Fibroblast of skin of abdomen (primary cell): ENCODE data around the gene DLG1.
A peak's percentile ranks its signal among the peaks of the same experiment; 100 is the strongest.
"Not testable (repeated sequence)": the region's sequence is repeated elsewhere in the genome, so short reads cannot be mapped to it uniquely, and the experiment has no call there.

ENCODE experiments used
- DNase-seq: peaks from one replicate; pipeline ENCODE4 v3.0.0-alpha.2; 2013

The DLG1 gene

DNA sequence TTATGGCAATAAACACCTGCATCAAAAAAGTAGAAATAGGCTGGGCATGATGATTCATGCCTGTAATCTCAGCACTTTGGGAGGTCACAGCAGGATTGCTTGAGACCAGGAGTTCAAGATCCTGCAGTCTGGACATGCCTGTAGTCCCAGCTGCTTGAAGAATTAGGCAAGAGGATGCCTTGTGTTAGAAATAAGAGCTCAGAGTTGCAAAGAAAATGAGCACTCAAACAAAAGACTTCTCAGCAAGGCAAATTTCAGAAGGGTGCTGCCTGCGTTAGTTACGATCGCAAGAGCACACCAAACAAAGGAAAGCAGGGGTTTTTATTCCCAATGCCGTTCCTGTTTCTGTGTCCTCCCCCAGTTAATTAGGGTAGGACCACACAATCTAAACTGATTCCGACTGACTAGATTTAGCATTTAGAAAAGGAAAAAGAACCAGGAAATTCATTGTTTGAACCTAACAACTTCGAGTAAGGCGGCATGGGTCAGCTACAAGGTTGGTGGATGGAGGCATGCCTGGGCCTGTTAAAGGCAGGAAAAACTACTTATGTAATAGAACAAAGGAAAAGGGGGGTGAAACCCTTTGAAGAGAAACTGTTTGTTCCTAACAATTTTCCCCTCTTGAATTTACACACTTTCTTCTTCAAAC lies 55.5 kb downstream of the DLG1 start:
- no peak for DNase-seq

DNA sequence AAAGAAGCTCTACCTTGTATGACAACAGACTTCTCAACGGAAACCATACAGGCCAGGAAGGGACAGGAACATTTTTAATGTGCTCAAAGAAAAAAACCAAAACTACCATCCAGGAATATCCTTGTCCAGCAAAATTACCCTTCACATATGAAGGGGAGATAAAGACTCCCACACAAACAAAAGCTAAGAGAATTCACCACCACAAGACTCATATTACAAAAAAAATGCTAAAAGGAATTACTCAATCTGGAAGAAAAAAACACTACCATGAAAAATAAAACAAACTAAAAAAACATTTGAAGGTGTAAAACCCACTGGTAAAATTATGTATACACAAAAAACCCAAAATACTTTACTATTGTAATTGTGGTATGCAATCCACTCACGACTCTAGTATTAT lies 57.2 kb downstream of the DLG1 start:
- no peak for DNase-seq

DNA sequence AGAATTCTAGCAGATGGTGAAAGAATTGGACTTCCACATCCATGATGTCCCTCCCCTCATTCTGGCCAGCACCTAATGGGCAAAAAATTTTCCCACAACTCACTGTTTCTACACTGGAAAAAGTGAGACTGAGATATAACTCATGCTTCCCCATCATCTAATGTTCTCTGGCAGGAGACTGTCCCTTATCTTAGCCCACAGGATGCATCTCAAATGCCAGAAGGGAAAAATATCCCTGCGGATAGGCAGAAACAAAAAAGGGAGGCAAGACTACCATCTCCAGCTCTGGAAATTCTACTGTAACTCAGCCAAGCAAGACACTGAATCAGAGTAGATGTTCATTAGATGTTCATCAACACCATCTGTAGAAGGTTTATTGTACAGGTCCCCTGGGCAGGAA lies 58.6 kb downstream of the DLG1 start:
- no peak for DNase-seq

DNA sequence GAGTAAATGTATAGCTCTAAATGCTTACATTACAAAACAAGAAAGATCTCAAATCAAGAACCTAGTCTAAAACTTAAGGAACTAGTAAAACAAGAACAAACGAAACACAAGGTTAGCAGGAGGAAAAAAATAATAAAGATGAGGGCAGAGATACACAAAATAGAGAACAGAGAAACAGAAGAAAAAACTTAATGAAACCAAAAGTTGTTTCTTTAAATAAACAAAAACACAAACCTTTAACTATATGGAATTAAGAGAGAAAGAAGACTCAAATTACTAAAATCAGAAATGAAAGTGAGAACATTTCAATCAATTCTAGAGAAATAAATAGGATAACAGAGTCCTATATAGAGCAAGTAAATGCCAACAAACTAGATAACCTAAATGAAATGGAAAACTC lies 59.6 kb downstream of the DLG1 start:
- no peak for DNase-seq

- no peak for DNase-seq
Observed at GRCh38 chr3:197237897-197238296, 60.5 kb downstream of the DLG1 start.

- no peak for DNase-seq
Observed at GRCh38 chr3:197236362-197236761, 62.0 kb downstream of the DLG1 start.

DNA sequence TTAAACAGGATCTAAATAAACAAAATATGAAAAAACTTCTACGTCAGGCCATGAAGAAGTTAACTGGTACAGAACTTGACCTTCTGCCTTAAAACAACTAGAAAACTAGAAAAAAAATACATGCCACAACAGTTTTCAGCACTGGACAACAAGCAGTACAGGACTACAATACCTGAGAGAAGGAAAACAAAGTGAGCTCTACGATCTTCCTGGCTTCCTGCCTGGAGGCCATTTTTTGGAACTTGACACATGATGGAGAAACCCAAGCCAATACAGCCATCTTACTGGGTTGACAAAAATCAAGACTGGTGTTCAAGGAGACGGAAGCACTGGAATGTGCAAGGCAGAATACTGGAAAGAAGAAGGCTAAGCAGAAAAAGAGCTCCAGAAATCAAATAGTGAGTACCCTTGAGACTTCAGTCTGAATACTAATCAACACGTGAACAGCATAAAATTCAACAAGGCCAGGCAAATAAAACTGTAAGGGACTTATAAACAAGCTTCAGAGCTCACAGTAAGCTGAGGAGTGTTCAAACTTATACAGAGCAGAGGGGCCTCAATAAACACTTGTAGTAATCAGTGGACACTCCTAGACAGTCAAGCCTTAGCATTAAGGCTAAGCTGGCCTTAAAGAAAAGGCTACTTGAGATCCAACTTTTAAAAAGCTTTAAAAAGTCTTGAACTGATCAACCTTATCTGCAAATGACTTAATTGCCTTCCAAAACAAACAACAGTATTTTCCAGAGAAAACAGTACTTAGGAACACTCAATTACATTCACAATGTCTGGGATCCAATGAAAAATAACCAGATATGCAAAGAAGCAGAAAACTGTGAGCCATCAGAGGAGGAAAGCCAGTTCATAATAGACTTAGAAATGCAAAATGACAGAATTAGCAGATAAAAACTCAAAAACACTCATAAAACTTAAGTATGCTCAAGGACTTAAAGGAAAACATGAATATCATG lies 63.2 kb downstream of the DLG1 start:
- DNase-seq, result no peak

GRCh38 chr3:197231321-197231720 lies 67.1 kb downstream of the DLG1 start:
- no peak for DNase-seq

GRCh38 chr3:197229836-197230235 lies 68.6 kb downstream of the DLG1 start:
- DNase-seq, result no peak

DNA sequence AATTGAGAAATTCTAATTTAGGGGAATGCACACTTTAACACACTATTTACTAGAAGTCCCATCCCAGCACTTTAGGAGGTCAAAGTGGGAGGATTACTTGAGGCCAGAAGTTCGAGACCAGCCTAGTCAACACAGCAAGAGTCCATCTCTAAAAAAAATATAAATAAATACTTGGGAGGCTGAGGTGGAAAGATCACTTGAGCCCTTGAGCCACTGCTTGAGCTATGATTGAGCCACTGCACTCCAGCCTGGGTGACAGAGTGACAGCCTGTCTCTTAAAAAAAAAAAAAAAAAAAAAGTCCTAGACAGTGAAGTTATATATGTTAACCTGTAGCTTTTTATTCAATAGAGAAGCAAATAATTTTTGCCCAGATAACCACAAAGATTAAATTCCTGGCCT lies 69.2 kb downstream of the DLG1 start:
- DNase-seq, result no peak

DNA sequence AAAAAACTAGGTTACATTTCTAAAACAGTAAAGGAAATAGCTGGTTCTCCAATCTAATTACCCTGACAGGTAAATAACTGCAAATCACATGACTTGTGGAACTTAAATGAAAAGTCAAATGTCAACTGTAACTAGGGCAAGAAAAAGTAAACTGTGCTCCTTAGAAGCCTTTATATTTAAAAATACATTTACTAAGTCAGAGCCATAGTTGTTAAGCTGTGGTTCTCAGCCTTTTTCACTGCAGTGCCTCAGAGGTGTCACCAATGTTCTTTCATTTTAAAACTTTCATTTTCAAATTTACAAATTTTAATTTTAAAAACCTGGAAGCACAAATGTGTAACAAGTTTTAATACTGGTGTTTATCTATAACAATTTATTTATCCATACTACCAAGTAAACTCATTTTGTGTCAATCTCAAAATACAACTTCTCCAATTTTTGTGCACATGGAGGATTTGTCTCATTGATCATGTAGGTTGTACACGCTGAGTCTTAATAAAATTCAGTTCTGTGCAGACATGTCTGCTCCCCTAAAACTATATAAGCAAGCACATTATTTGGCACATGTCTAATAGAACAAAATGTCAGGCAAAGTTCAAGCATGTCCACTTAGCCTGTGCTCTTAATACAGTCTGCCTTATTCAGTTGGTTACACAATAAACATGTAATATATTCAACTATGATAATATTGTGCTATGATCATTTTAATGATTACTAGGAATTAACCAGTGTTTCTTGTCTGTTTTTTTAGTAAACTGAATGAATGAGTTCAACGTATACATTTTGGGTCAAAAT lies 70.4 kb downstream of the DLG1 start:
- no peak for DNase-seq

- peak; percentile 20 for DNase-seq
Observed at GRCh38 chr3:197226179-197226578, 72.2 kb downstream of the DLG1 start.

DNA sequence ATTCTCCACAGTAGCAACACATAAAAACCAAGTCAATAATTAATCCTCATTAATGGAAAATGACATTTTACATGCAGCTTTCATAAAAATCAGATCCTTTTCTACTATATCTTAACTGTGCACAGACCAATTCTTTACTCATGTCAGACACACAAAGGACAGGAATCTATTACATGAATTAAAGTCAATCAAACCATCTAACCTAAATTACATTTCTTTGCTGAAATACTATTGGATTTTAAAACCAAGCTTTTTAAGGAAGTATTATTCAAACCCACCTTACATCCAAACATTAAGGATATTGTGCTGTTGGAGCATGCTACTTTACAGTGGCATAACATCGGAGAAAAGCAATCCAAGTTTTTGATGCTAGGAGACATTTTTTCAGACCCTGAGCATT lies 72.8 kb downstream of the DLG1 start:
- DNase-seq, result no peak

DNA sequence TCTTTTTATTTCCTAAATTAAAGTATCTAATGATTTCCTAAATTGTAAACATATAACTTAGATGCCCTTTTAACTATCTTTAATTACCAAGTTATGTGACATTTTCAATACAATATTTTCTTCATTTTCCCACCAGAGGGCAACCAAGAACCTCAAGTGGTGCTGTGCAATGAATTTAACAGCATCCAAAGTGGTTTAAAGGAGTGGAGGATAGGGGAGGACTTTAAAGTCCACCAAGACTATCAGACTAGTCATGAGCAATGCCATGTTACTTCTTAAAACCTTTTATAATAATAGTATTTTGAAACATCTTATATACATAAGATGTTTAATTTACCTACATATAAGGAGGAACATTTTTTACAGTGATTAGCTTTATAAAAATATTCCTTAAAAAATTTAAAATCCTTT lies 74.4 kb downstream of the DLG1 start:
- DNase-seq, result peak; percentile 59

- DNase-seq, result no peak
Observed at GRCh38 chr3:197222937-197223370, 75.5 kb downstream of the DLG1 start.

GRCh38 chr3:197219619-197220018 lies 78.8 kb downstream of the DLG1 start:
- no peak for DNase-seq

GRCh38 chr3:197218210-197218609 lies 80.2 kb downstream of the DLG1 start:
- no peak for DNase-seq

- DNase-seq, result peak; percentile 52
Observed at GRCh38 chr3:197216914-197217313, 81.5 kb downstream of the DLG1 start.

GRCh38 chr3:197216169-197216860 lies 82.1 kb downstream of the DLG1 start:
- DNase-seq, result peak; percentile 86

- no peak for DNase-seq
Observed at GRCh38 chr3:197212290-197212689, 86.1 kb downstream of the DLG1 start.

- DNase-seq, result not testable (repeated sequence)
Observed at GRCh38 chr3:197211698-197212097, 86.7 kb downstream of the DLG1 start.
